GM12872 (cell line): ENCODE measurements around the gene CLNK.

ENCODE experiments used
- CTCF ChIP-seq: IDR thresholded peaks from 3 replicates; pipeline ENCODE4 v1.5.1; 2011; ENCODE audit warnings: low read depth, mild to moderate bottlenecking, low read length, moderate library complexity; ENCODE audit not compliant: insufficient read depth

Gene CLNK

GRCh38 chr4:10438924-10439323 is 245.6 kb downstream of the CLNK start:
- TF ChIP-seq CTCF, result no peak

- TF ChIP-seq CTCF, result no peak
Observed at GRCh38 chr4:10437735-10438134, 246.8 kb downstream of the CLNK start.
